EL (cell line): ENCODE results near the gene ANKRD65.
A peak's percentile ranks its signal among the peaks of the same experiment; 100 is the strongest.
"Not testable (repeated sequence)": the region's sequence is repeated elsewhere in the genome, so short reads cannot be mapped to it uniquely, and the experiment has no call there.

Source experiments
- DNase-seq: peaks from one replicate; pipeline ENCODE4 v3.0.0-alpha.2; 2016

The ANKRD65 gene

DNA sequence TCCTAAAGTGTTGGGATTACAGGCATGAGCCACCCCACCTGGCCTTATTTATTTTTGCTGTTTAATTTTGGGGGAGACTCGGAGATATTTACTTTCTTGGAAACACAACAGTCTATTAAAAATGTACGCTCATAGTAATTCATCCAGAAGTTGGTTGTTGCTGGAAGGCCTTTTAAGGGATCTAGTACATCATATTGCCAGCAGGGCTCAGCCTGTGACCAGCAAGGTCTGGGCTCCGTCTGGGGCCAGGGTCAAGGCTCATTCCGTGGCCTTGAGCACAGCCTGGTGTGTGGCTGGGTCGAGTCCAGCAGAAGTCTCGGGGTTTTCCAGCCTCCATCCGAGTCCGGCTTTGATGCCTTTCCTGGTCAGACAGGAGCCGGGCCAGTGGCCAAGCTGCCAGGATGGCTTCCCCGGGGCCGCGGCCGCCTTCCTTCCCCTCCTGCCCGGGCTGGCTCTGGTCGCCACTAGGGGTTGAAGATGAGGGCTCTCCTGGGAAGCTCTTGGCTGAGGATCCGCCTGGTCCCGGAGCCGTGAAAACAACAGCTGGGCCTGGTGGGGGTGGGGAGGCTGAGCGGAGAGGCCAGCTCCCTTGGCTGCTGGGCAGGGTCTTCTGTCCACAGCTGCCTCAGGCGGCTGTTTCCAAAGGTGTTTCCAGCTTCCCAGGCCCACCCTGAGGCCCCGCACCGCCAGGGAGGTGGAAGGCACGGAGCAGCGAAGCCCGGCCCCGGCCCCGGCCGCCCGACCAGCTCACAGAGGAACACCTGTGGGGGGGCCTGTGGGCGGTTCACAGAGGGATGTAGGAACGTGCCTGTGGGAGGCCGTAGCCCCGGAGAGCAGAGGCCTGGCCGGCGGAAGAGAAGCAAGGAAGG lies 9.3 kb upstream of the ANKRD65 start:
- DNase-seq: no peak

DNA sequence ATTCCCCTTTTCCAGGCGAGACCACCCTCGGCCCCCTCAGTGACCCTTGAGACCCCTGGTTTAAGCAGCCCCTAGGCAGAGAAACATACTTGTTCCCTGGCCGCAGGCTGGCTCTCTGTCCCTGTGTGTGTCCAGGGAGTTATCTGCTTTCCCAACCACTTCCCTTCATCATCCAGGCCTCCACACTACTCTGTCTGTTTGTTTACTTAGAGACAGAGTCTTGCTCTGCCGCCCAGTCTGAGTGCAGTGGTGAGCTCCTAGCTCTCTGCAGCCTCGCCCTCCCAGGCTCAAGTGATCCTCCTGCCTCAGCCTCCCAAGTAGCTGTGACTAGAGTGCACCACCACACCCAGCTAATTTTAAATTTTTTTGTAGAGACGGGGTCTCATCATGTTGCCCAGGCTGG lies 8.6 kb upstream of the ANKRD65 start:
- DNase-seq: no peak

DNA sequence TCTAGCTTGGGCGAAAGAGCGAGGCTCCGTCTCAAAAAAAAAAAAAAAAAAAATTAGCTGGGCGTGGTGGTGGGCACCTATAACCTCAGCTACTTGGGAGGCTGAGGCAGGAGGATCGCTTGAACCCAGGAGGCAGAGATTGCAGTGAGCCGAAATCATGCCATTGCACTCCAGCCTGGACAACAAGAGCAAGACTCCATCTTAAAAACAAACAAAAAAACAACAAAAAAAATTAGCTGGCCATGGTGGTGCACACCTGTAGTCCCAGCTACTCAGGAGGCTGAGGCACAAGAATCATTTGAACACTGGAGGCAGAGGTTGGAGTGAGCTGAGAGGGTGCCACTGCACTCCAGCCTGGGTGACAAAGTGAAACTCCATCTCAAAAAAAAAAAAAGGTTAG lies 7.9 kb upstream of the ANKRD65 start:
- not testable (repeated sequence) for DNase-seq

DNA sequence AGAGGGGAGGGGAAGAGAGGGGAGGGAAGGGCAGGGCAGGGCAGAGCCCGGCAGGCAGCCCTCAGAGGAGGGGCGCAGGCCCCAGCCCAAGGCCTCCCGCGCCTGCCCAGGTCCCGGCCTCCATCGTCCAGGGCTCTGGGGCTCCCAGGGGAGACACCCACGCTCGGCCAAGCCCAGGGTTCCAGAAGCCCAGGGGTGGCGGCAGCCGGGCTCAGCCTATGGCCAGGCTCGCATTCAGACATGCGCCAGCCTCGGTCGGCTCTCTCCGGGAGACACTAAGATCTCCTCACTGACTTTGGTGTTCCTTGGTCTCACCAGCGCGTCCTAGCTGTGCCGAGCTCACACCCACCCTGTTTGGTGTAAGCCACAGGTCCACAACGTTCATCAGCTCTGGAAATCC lies 7.1 kb upstream of the ANKRD65 start:
- DNase-seq: no peak

DNA sequence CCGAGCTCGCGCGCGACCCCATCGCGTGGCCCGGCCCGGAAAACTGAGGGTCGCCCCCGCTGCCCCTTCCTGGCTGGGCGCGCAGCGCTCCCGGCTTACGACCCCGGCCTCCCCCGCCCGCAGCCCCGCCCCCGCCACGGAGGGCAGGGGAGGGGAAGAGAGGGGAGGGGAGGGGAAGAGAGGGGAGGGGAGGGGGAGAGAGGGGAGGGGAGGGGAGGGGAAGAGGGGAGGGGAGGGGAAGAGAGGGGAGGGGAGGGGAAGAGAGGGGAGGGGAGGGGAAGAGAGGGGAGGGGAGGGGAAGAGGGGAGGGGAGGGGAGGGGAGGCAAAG lies 6.7 kb upstream of the ANKRD65 start:
- no peak for DNase-seq

DNA sequence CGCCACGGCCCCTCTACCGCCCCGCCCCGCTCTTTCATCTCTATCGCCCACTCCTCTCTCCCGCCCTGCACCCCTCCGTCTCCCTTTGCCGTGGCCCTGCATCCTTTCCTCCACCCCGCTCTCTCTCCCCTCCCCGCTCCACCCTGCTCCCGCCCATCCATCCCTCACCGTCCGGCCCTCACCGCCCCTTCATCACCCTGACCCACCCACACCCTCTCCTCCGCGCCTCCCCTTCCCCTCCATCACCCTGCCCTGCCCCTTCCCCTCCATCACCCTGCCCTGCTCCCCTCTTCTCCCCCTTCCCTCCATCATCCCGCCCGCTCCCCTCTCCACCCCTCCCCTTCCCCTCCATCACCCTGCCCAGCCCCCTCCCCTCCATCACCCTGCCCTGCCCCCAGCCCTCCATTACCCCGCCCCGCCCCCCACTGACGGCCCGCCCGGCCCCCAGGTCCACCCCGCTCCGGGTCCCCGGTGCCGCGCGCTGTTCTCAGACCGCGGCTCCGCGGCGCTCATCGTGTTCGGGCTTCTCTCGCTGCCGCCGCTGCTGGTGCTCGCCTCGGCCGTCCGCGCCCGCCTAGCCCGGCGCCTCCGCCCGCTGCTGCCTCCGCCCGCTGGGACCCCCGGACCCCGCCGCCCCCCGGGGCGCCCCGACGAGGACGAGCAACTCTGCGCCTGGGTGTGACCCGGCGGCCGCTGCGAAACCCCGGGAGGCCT lies 6.2 kb upstream of the ANKRD65 start:
- no peak for DNase-seq

DNA sequence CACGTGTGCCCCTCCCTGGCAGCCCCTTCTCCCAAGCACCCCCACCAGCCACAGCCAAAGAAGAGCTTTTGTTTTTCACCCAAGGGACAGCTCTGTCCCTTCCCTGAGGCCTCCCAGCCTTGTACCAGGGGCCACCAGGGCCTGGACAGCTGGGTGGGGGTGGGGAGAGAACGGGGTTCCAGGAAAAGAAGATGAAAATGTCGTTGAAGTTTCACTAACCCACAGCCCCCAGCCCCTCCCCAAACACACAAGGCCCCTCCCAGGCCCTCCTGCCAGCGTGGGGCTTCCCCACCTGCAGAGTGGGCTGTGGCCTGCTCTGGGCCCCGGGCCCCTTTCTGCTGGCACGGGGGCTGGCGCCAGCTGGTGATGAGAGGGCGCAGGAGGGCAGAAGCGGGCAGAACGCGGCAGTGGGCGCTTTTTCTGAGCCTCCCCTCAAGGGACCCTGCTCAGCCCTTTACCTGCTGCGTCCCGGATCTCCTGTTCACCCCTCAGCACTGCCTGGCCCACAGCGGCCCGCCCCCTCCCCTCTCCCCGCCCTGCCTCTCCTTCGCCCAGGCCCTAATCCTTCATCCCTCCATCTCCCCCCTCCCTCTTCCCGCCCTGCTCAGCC lies 5.5 kb upstream of the ANKRD65 start:
- DNase-seq: no peak

DNA sequence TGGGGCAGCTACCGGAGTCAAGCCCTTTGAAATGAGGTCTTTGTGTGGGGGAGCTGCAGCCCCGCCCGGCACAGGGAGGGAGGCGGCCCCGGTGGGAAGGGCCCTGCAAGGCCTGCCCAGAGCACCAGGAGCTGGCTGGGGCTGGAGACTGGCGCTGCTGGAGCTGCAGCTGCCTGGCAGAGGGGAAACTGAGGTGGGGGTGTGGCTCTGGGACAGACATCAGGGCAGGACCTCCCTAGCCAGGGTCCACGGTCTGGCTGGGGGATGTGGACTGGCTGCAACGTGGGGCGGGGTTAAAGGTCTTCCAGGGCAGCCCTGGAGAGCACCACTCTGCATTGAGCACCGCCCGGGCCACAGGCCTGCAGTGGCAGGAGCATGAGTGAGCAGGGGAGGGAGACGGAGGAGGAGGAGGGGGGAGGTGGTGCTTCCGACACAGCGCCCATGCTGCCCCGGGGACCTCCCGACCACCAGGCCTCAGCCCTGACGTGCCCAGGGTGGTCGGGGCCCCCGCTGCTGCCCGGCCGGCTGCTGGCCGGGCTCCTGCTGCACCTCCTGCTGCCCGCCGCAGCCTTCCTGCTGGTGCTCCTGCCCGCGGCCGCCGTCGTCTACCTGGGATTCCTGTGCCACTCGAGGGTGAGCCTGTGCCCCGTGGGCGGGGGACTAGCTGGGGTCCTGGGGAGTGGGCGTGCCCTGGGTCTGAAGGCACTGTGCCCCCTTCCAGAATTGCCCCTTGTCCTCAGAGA lies 4.8 kb upstream of the ANKRD65 start:
- no peak for DNase-seq

DNA sequence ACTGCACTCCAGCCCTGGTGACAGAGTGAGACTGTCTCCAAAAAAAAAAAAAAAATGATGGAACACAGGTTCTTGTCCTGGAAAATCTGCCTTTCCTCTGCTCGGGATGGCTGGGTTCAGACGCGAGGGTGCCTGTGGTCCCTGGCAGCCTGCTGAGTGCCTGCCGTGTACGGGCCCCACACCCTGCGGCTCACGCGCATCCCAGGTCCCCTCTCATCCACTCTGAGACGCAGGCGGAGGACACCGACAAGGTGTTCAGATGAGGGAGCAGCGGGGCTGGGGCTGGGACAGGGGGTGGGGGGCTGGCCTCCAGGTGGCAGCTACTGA lies 4.3 kb upstream of the ANKRD65 start:
- DNase-seq: no peak

DNA sequence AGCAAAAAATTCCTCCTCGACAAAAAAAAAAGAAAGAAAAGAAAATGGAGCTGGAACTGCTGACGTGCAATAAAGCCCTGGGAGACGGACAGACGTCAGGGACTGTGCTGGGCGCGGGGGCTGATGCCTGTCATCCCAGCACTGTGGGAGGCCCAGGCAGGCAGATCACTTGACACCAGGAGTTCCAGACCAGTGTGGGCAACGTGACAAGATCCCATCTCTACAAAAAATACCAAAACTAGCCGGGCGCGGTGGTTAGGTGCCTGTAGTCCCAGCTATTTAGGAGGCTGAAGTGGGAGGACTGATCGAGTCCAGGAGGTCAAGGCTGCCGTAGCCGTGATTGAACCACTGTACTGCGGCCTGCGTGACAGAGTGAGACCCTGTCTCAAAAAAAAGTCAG lies 3.6 kb upstream of the ANKRD65 start:
- DNase-seq: no peak

DNA sequence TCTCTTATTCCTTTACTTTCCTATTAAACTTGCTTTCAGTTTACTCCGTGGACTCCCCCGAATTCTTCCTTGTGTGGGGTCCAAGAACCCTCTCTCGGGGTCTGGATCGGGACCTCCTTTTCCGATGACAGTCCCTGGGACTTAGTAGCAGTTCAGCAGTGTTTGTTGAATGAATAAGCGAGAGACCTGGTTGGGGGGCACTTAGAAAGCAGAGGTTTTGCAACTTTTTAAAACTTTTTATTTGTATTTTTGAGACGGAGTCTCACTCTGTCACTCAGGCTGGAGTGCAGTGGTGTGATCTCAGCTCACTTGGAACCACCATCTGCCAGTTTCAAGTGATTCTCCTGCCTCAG lies 2.1 kb upstream of the ANKRD65 start:
- DNase-seq: no peak

DNA sequence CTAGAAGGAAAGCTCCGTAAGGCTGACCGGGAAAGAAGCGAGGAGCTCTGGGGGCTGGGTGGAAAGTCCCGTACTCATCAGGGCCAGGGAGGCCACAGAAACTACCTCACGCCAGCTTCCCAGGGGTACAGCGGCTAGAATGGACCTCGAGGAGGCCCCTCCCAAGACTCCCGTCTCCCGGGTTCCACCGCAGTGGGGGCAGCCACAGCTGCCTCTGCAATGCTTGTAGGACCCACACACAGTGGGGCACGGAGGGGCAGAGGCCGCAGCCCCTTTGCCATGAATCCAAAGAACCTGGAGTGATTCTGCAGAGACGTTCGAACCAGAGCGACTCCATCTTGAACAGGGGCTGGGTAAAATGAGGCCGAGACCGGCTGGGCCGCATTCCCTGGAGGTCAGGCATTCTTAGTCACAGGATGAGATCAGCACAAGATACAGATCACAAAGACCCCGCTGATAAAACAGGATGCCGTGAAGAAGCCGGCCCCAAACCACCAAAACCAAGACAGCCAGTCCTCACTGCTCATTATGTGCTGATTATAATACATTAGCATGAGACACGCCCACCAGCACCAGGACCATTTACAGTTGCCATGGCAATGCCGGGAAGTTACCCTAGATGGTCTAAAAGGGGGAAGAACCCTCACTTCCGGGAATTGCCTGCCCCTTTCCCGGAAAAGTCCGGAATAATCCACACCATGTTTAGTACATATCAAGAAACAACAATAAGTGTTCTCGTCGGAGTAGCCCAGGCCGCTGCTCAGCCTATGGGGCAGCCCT lies 1.6 kb upstream of the ANKRD65 start:
- peak; percentile 73 for DNase-seq

DNA sequence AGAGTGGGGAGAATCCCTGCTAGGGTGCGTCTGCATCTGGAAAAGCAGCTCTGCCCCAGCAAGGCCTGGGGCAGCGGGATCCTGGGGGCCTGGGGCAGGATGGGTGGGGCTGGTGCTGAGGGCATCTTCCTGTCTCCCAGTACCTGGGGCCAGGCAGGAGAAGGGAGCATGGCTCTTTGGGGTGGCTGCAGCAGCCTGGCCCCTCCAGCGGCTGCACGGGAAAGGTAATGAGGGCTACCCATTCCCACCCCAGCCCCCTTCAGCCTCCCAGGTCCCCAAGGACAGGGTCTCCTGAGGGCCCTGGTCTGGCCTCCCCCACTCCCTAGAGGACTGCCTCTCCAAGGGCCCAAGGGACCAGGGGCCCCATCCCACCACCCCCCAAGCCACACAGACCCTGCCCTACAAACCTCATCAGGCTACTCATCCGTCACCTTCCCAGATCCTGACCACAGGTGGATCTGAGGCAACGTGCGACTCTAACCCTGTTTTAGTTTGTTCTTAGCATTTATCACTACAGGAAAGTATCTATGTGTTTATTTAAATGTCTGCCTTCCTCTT lies 910 bp upstream of the ANKRD65 start:
- DNase-seq: no peak

DNA sequence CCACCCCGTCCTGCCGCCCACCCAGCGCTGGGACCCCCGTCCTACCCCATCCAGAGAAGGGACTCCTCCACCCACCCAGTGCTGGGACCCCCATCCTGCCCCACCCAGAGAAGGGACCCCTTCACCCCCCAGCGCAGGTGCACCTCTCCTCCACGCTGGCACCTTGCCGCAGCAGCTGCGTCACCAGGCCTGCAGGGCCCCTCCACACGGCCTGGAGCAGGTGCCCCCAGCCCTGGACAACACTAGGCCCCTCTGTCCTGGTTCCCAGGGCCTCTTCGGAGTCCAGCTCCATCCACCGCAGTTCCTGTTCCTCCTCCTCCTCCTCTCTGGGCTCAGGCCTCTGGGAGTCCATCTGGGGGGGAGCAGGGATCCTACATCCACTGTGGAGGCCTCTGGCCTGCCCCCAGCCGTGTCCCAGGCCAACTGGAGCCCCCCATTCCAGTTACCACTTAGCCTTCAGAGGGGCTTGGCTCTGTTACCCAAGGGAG lies 378 bp downstream of the ANKRD65 start:
- no peak for DNase-seq

DNA sequence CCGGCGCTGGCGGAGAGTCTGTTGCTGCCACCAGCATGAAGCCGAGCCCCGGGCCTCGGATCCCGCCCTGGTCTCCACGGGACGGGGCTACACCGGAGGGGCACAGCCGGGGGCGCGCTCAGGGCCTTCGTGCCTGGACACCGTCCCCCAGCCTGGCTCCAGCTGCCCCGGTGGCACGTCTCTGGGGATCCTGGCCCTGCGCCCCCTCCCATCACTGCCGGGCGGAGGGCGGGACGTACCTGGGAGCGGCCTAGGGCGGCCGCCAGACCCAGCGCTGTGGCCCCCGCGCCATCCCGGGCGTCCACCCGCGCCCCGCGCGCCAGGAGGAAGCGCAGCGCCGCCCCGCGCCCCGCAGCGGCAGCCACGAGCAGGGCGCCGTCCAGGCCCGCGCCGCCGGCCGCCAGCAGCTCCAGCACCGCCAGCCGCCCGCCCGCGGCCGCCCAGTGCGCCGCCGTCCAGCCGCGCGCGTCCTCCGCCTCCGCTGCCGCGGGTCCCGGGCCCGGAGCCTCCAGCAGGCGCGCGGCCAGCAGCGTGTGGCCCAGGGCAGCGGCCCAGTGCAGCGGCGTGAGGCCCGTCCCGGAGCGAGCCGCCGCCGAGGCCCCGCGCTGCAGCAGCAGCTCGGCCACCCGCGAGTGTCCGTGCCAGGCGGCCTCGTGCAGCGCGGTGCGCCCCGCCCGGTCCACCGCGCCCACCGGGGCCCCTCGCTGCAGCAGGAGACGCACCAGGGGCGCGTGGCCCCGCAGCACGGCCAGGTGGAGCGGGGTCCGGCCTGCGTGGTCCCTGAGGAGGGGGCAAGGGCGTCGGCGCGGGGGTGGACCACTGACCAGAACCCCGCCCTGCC lies 1.0 kb downstream of the ANKRD65 start:
- no peak for DNase-seq

DNA sequence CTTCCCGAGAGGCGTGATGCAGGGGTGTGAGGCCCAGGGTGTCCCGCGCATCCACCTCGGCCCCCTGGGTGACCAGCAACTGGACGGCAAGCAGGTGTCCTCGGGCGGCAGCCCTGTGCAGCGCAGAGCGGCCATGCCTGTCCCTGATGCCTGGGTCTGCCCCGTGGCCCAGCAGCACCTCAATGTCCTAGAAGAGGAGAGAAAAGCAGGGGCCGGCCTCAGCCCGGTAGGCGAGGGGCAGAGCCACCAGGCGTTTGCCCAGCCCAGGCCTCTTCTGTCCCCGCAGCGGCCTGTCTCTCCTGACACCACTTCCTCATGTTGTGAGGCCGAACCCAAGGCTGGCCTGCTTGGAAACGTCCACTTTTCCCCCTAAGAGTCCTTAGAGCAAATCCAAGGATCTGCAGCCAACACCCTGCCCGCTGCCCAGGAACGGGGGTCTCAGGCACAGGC lies 1.7 kb downstream of the ANKRD65 start:
- DNase-seq: no peak

DNA sequence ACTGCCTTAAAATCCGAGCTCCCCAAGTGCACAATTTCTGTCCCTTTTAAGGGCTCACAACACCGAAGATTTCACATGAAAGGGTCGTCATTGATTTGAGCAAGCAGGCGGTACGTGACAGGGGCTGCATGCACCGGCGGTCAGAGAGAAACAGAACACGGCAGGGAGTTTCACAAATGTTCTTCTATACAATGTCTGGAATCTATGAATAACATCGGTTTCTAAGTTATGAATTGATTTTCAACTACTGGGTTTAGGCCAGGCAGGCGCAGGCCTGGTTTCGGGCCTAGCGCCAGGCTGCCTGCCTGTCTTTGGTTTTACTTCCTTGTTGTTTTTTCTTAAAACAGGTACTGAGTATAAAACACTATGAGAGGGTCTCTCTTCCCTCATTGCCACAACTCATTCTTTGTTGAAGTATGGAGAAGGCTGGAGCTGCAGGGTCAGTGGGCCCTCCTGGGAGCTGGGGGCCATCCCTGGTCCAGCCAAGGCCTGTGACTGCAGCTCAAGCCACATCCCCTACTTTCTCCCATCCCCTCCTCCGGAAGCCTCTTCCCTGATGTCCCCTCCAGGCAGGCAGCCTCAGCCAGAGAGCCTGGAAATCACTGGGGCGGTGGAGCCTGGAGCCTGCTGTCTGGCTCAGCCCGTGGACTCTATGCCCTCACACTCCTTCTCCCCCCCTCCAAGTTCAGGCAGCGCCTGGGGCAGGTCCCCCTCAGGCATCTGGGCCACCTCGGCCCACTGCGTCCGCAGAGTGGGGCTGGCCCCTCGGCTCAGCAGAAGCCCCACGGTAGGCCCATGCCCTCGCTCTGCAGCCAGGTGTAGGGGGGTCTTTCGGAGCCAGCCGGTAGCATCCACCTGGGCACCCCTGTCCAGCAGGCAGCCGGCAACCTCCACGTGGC lies 2.4 kb downstream of the ANKRD65 start:
- no peak for DNase-seq

DNA sequence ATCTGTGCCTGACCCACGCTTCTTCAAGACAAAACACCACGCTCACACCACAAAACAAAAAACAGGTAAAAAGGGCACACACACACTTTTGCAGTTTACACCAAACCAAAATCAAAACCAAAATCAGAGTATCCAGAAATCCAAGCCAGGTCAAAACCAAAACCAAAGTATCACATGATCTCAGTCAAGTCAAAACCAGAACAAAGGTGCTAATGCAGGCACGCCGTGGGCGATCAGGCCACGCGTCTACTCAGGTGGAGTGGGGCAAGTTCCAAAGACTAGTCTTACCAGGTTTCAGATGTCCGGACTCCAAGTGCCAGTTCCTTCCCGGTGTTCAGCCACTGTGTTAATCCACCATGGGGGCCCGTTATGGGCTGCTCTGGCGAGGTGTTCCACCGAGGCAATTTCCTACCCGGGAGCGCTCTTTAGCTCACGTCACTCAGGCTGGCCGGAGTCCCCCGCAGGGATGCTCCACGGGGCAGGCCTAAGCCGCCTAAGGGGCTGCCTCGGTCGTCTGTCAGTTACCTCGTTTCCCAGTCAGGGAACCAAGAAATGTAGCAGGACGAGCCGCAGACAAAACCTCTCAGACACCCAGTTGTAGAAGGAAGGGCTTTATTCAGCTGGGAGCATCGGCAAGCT lies 3.1 kb downstream of the ANKRD65 start:
- not testable (repeated sequence) for DNase-seq

DNA sequence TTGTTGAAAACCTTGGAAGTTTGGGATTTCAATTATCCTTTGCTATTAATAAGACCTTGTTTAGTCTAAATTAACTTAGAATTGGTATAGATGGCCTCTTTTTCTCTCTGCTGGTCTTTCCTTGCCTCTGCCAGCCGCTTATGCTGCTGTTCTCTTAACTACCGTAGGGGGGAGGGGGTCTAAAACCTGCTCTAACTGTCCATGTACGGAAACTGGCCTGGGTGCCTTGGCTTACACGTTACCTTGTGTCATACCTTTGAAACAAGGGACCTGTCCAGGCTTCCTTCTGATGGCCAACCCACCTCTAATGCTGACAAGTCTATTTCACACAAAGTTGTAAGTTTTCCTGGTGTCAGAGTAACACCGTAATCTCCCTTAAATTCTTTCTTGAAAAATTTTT lies 3.7 kb downstream of the ANKRD65 start:
- DNase-seq: not testable (repeated sequence)

DNA sequence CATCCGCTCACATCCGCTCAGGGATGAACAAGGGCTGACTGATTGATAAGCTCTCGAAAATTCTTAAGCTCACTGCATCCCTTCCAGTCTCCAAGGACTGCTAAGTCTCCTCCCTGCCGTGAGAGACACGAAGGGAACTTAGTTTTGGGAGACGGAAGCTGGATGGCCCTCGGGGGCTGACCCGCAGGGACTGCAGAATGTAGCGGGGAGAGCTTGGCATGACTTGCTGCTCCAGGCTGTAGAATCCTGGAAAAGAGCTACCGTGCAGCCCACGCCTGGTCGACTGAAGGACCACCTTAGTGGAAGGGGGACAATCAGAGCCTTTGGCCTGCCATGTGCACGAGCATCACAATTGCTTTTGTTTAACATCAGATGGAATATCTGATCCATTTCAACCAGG lies 5.3 kb downstream of the ANKRD65 start:
- no peak for DNase-seq
